ENCODE results near the gene SLC13A1. TPM values are rescaled to one million over a fixed set of nuclear protein-coding genes. Genes with fewer than 3 reads are reported as not detected.

The SLC13A1 gene
- total RNA-seq, 2 donors from 2014 or later = not detected

- no peak overlapping the region for H3K27ac ChIP-seq
Measured at GRCh38 chr7:123204206-123204835, 4.6 kb upstream of the SLC13A1 start.

GRCh38 chr7:123201901-123202300 is 2.1 kb upstream of the SLC13A1 start:
- TF ChIP-seq CTCF (IDR thresholded peaks at IDR 0.05) = no peak
- no peaks in the 10 kb centered on the region for H3K4me1 ChIP-seq

More at GRCh38 chr7:123204206-123204835, 4.6 kb upstream of the SLC13A1 start:
- Histone ChIP-seq H3K36me3 (no peaks in the 10 kb centered on the region), H3K27me3 (no peaks in the 10 kb centered on the region), H3K9me3 (no peaks in the 10 kb centered on the region), H3K4me1 (no peaks in the 10 kb centered on the region), H3K4me3 (no peak overlapping the region)
- TF ChIP-seq CTCF (IDR thresholded peaks at IDR 0.05) = no peak
- no peak for DNase-seq (ENCODE audit: low spot score)

GRCh38 chr7:123198668-123199652 is 809 bp downstream of the SLC13A1 start:
- Histone ChIP-seq H3K4me3 (no peak overlapping the region), H3K4me1 (no peaks in the 10 kb centered on the region), H3K36me3 (no peaks in the 10 kb centered on the region), H3K27ac (no peak overlapping the region), H3K9me3 (no peaks in the 10 kb centered on the region), H3K27me3 (no peaks in the 10 kb centered on the region)
- TF ChIP-seq CTCF (IDR thresholded peaks at IDR 0.05) = no peak
- DNase-seq (ENCODE audit: low spot score) = no peak

More at GRCh38 chr7:123201901-123202300, 2.1 kb upstream of the SLC13A1 start:
- H3K9me3 ChIP-seq = no peaks in the 10 kb centered on the region
- H3K36me3 ChIP-seq = no peaks in the 10 kb centered on the region
- no peak for DNase-seq (ENCODE audit: low spot score)
- H3K27me3 ChIP-seq = no peaks in the 10 kb centered on the region
- H3K4me3 ChIP-seq = no peak overlapping the region
- H3K27ac ChIP-seq = no peak overlapping the region

GRCh38 chr7:123198111-123198510 is 1.7 kb downstream of the SLC13A1 start:
- Histone ChIP-seq H3K4me3 (no peak overlapping the region), H3K27me3 (no peaks in the 10 kb centered on the region), H3K27ac (no peak overlapping the region), H3K4me1 (no peaks in the 10 kb centered on the region), H3K9me3 (no peaks in the 10 kb centered on the region), H3K36me3 (no peaks in the 10 kb centered on the region)
- no peak for TF ChIP-seq CTCF (IDR thresholded peaks at IDR 0.05)
- DNase-seq (ENCODE audit: low spot score) = no peak

GRCh38 chr7:123193235-123193634 is 6.5 kb downstream of the SLC13A1 start:
- no peak for DNase-seq (ENCODE audit: low spot score)
- Histone ChIP-seq H3K36me3 (no peaks in the 10 kb centered on the region), H3K4me3 (no peak overlapping the region), H3K9me3 (no peaks in the 10 kb centered on the region), H3K27ac (no peak overlapping the region), H3K4me1 (no peaks in the 10 kb centered on the region), H3K27me3 (no peaks in the 10 kb centered on the region)
- no peak for TF ChIP-seq CTCF (IDR thresholded peaks at IDR 0.05)
